GM12892 (cell line): ENCODE results near the gene PDLIM7.

Experiments
- POLR2A ChIP-seq: IDR thresholded peaks from 2 replicates; pipeline ENCODE4 v1.6.1; 2011; ENCODE audit warnings: low read depth, low read length, control low read depth
- POLR2AphosphoS5 ChIP-seq: IDR thresholded peaks from 2 replicates; pipeline ENCODE4 v1.6.1; 2011; ENCODE audit warnings: low read depth, low read length, control low read depth

GRCh38 chr5:177445917-177446199 lies 51.5 kb downstream of the PDLIM7 start:
- TF ChIP-seq POLR2A (no peak), POLR2AphosphoS5 (no peak)
